HG02763 (cell line): ENCODE measurements around the gene MRPL49.
"Not testable (repeated sequence)": the region's sequence is repeated elsewhere in the genome, so short reads cannot be mapped to it uniquely, and the experiment has no call there.

Source experiments
- ATAC-seq: cut with Tn5 transposase; IDR thresholded peaks from one replicate; pipeline ENCODE4 v1.9.1; 2021; ENCODE audit warnings: mild to moderate bottlenecking, moderate library complexity; ENCODE audit not compliant: unreplicated experiment

MRPL49 gene

GRCh38 chr11:65117206-65118096, 4.7 kb upstream of the MRPL49 start, which contains the start of gene ZNHIT2:
ZNHIT2 (minus strand) TSS chr11:65117701; CDS start chr11:65117653, 48 bp downstream.
- peak; percentile 71 for ATAC-seq

DNA sequence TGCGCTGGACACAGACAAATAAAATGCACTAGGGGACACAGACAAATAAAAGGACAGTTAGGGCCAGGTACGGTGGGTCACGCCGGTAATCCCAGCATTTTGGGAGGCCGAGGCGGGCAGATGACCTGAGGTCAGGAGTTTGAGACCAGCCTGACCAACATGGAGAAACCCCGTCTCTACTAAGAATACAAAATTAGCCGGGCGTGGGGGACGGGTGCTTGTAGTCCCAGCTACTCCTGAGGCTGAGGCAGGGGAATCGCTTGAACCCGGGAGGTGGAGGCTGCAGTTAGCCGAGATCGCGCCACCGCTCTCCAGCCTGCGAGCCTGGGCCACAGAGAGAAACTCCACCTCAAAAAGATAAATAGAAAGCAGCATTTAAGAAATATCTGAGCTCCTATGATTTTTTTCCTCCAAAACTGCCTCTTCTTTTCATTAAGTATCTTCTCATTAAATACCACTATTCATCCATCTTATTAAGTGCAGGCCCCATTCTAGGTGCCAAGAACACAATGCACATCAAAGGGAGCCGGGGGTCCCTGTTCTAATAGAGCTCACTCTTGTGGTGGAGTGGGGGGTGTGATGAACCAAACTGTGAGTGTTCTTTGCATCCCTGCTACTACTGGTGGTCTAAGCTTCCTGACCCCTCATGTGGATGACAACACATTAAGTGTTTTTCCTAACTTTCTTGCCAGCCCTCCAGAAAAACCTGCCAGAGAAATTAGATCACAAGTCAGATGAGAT, 3.9 kb upstream of the MRPL49 start:
- no peak for ATAC-seq

DNA sequence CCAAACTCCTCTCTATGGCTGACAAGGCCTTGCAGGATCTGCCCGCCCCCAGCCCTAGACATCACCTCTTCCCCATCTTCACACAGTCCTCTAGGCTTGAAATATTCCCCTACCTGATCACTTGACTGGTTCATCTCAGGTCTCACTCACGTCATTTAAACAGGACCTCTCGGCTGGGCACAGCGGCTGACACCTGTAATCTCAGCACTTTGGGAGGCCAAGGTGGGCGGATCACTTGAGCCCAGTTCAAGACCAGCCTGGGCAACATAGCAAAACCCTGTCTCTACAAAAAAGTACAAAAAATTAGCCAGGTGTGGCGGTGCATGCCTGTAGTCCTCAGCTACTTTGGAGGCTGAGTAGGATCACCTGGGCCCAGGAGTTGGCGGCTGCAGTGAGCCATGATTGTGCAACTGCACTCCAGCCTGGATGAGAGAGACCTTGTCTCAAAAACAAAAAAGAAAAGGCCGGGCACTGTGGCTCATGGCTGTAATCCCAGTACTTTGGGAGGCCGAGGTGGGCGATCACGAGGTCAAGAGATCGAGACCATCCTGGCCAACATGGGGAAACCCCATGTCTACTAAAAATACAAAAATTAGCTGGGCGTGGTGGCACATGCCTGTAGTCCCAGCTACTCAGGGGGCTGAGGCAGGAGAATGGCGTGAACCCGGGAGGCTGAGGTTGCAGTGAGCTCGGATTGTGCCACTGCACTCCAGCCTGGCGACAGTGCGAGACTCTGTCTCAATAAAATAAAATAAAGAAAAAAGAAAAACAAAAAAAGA, 3.0 kb upstream of the MRPL49 start:
- not testable (repeated sequence) for ATAC-seq

DNA sequence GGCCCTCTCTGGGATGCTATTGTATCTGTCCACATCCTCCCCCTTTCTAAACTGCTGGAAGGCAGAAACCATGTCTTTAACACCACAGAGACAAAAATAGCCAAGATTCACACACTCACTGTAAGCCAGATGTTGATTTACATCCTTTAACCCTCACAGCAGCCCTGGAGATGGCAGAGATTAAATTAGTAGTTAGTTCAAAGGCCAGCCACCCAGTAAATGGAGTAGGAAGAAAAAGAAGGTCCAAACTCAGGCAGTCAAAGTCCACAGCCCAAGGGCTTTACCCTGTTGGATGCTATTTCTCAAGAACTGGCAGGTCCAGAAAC, 2.5 kb upstream of the MRPL49 start:
- no peak for ATAC-seq

- no peak for ATAC-seq
These were observed 1.3 kb upstream of the MRPL49 start for GRCh38 chr11:65120831-65121230.

GRCh38 chr11:65121447-65121864, 665 bp upstream of the MRPL49 start:
- ATAC-seq, result no peak

- no peak for ATAC-seq
These were observed 2.5 kb downstream of the MRPL49 start for GRCh38 chr11:65124480-65125196.

DNA sequence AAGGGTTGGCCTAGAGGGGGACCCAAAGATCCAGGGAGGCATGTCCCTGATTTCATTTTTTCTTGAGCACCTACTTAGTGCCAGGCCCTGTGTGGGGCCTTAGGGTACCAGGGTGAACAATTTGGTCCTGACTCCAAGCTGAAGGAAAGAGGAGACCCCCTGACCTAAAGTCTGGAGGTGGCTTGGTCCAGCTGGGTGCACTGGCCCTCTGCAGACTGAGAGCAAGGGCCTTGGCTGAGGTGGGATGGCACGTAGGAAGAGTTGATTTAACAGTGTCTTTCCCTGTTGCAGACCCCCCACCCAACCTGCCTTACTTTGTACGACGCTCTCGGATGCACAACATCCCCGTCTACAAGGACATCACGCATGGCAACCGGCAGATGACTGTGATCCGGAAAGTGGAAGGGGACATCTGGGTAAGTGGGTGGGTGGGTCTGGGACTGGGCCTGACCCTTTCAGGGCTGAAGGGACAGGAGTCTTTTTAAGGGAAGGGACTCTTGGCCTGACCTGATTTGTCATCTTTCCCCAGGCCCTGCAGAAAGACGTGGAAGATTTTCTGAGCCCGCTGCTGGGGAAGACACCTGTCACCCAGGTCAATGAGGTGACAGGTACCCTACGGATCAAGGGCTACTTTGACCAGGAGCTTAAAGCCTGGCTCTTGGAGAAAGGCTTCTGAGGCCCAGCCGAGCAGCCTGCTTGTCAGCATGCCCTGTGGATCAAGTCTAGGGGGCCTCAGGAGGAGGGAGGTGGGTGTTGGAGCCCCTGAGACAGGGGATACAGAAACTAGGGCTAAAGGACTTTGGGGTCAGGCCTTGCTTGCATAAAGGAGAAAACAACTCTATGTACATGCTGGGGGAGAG, 3.3 kb downstream of the MRPL49 start:
- ATAC-seq, result no peak

DNA sequence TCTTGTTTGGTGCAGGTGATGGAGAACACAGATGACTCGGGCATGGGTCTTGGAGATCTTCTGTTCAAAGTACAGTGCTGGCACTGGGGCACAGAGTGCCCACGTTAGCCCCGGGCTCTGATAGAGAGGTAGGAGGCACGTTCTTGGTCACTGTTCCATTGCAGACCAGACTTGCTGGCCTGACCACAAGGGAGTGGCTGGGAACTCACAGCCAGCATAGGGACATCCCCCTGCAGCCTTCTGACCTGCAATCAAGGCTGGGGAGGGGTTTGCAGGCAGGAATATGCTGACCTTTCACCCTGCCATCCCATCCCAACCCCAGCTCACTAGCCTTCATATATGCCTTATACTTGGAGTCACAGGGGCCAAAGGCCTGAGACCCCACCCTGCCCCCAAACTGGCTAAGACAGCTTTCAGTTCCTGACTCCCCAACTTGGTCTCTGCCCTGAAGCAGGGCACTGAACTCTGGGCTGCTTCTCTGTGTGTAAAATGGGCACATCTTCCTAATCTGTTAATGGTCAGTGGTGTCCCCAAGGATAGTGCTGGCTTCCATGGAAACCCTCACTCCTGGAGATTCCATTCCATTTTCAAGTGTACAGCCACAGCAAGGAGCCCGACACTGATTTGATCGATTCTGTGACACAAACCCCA, 4.6 kb downstream of the MRPL49 start:
- no peak for ATAC-seq

- ATAC-seq, result no peak
These were observed 5.5 kb downstream of the MRPL49 start for GRCh38 chr11:65127473-65128181.

DNA sequence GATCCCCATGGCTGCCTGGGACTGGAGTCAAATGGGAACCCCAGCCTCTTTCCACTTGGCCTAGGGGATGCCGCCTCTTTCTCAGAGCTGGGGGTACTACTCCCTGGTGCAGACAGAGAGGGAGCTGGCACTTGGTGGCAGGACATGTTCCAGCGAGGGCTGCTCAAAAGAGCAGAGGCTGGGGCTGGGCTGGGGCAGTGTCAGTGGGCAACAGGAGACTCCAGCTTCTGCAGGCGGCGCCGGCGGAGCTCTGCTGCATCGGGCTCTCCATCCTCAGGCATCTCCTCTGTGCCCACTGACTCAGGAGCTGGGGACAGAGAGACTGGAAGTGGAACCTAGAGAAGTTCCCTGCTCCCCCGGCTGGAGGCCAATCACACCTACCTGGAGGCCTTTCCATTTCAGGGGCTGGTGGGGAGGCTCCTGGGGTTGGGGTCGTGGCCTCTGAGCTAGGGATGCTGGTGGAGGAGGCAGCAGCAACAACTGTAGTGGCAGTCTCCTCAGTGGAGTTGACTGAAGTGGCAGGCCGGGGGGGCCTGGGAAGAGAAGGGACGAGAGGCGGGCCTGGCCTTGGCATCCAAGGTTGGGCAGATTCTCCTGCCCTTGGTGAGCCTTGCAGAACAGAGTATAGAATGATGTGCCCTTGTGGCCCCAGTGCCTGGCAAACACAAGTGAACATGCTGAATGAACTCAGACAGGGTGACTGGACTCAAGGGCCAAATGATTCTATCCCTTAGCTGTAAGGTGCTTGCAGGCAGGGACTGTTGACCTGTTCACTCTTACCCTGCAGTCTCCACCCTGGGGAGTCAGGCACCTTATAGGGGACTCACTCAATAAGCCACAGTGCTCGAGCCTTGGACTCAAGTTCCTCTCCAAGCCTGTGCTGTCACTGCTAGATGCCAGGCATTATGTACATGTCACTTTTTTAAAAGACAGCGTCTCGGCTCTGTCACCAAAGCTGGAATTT, 6.3 kb downstream of the MRPL49 start:
- ATAC-seq, result no peak

GRCh38 chr11:65129649-65130441, 7.7 kb downstream of the MRPL49 start:
- no peak for ATAC-seq

DNA sequence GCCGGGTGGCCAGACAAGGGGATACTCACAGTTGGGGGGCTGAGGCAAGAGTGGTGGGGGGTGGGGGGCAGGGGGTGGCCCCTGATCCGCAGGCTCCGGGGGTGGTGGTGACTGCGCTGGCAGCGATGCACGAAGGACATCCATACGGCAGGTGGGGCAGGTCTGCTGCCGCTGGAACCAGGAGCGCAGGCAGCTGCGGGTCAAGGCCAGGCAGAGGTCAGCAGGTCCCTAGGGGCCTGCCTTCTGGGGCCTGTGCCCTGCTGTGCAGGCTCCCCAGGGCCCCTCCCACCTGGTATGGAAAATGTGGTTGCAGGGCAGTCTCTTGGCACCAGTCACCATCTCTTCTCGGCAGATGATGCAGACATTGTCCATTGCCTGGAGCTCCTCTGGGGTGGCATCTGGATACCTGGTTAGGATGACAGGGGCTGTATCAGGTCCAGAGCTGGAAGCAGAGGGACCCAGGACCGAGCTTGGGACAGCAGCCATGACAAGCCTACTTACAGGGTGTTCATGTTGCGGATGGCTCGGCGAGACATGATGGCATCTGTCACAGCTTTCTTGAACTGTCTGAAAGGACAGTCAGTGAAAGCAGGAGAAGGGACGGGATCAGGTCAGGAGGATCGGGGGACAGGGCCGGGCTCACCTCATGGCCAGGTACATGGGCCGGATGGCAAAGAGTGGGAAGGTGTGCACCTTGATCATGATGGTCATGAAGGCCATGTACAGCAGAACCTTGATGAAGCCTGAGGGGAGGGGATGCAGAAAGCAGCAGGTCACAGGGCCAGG, 8.7 kb downstream of the MRPL49 start:
- no peak for ATAC-seq

DNA sequence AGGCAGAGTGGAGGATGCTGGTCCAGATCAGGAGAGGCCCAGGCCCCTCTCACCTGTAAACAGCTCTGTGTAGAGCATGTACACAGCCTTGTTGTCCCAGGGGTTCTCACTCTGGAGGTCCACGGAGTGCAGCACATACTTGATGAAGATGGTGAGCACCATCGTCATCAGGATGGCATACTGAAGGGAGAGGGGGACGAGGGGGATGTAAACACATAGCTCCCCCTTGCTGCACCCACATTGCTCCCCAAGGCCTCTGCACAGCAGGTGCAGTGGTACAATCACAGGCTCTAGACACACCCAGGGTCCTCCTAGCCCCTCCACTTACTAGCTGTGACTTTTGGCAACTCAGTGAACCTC, 9.3 kb downstream of the MRPL49 start:
- ATAC-seq, result no peak

GRCh38 chr11:65131895-65132237, 9.7 kb downstream of the MRPL49 start:
- no peak for ATAC-seq
